Panc1 (cell line): ENCODE results near the gene AEBP2.

ENCODE experiments used
- TCF7L2 ChIP-seq: IDR thresholded peaks from 2 replicates; pipeline ENCODE4 v1.6.1; 2011; ENCODE audit warnings: mild to moderate bottlenecking, low read depth, low read length, inconsistent platforms
- TF ChIP-seq, protein P1 (sequence below): fragments of 450-650 bp; IDR thresholded peaks from 2 replicates; pipeline ENCODE4 v1.5.1; 2017; ENCODE audit warnings: mild to moderate bottlenecking

- TF ChIP-seq, protein P1, sequence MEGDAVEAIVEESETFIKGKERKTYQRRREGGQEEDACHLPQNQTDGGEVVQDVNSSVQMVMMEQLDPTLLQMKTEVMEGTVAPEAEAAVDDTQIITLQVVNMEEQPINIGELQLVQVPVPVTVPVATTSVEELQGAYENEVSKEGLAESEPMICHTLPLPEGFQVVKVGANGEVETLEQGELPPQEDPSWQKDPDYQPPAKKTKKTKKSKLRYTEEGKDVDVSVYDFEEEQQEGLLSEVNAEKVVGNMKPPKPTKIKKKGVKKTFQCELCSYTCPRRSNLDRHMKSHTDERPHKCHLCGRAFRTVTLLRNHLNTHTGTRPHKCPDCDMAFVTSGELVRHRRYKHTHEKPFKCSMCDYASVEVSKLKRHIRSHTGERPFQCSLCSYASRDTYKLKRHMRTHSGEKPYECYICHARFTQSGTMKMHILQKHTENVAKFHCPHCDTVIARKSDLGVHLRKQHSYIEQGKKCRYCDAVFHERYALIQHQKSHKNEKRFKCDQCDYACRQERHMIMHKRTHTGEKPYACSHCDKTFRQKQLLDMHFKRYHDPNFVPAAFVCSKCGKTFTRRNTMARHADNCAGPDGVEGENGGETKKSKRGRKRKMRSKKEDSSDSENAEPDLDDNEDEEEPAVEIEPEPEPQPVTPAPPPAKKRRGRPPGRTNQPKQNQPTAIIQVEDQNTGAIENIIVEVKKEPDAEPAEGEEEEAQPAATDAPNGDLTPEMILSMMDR: no peak
- TF ChIP-seq TCF7L2: no peak
These were observed 24.9 kb downstream of the AEBP2 start for GRCh38 chr12:19464192-19464580.
